GM10266 (cell line): ENCODE measurements around the gene ADCY9.

Source experiments
- DNase-seq: peaks from one replicate; pipeline ENCODE4 v3.0.0; 2012; ENCODE audit errors: extremely low spot score
- CTCF ChIP-seq: IDR thresholded peaks from 2 replicates; pipeline ENCODE4 v1.5.1; 2012; ENCODE audit warnings: mild to moderate bottlenecking, low read depth; ENCODE audit not compliant: control insufficient read depth, insufficient read depth; ENCODE audit errors: missing control alignments

ADCY9 gene

GRCh38 chr16:4110680-4111079 lies 5.6 kb downstream of the ADCY9 start:
- no peak for DNase-seq

GRCh38 chr16:4110065-4110464 lies 6.2 kb downstream of the ADCY9 start:
- TF ChIP-seq CTCF = no peak
- DNase-seq = no peak

More at GRCh38 chr16:4110680-4111079, 5.6 kb downstream of the ADCY9 start:
- no peak for TF ChIP-seq CTCF

GRCh38 chr16:4109250-4109736 lies 6.9 kb downstream of the ADCY9 start:
- TF ChIP-seq CTCF = no peak
- no peak for DNase-seq

GRCh38 chr16:4106516-4106915 lies 9.7 kb downstream of the ADCY9 start:
- DNase-seq = no peak
- no peak for TF ChIP-seq CTCF

GRCh38 chr16:4105848-4106247 lies 10.4 kb downstream of the ADCY9 start:
- no peak for TF ChIP-seq CTCF
- no peak for DNase-seq

- DNase-seq = no peak
Observed at GRCh38 chr16:4103745-4104144, 12.5 kb downstream of the ADCY9 start.

More at GRCh38 chr16:4103745-4104144, 12.5 kb downstream of the ADCY9 start:
- no peak for TF ChIP-seq CTCF
